GM12874 (cell line): ENCODE results near the gene IFNB1.

ENCODE experiments used
- CTCF ChIP-seq: IDR thresholded peaks from 2 replicates; pipeline ENCODE4 v1.5.1; 2011; ENCODE audit warnings: low read depth, mild to moderate bottlenecking, control low read depth, low read length, moderate library complexity; ENCODE audit not compliant: insufficient read depth

Gene IFNB1

GRCh38 chr9:21042466-21042865, 35.3 kb downstream of the IFNB1 start:
- no peak for TF ChIP-seq CTCF

GRCh38 chr9:21039302-21039701, 38.4 kb downstream of the IFNB1 start:
- no peak for TF ChIP-seq CTCF

DNA sequence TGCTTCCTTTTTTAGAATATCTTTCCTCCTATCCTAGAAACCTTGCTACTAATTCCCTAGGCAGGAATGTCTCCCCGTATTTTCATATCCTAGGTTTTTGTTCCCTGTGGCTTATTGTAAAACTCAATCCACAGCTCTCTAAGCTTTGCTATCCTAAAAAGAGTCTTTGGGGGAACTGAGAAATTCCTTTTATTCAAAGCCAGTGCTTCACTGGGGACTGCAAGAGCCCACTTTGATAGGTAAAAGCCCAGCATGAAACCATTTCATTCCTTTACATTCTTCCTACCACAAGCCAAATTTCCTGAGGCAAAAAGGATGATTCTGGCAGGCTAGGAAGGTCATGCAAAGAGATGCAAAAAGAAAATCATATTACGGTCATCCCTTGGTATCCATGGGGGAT, 40.5 kb downstream of the IFNB1 start:
- TF ChIP-seq CTCF: no peak

DNA sequence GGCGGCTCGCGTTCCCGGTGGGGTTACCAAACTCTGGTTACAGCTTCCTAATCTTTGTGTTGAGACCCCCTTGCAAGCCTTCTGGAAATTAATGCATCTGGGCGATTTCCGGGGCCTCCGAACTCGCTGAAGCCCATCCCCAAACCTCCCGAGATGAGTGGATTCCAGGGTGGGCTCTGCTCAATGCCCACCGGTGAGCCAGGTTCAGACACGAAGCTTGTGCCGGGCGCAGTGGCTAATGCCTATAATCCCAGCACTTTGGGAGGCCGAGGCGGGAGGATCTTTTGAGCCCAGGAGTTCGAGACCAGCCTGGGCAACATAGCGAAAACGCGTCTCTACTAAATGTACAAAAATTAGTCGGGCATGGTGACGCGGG, 45.9 kb downstream of the IFNB1 start:
- no peak for TF ChIP-seq CTCF

DNA sequence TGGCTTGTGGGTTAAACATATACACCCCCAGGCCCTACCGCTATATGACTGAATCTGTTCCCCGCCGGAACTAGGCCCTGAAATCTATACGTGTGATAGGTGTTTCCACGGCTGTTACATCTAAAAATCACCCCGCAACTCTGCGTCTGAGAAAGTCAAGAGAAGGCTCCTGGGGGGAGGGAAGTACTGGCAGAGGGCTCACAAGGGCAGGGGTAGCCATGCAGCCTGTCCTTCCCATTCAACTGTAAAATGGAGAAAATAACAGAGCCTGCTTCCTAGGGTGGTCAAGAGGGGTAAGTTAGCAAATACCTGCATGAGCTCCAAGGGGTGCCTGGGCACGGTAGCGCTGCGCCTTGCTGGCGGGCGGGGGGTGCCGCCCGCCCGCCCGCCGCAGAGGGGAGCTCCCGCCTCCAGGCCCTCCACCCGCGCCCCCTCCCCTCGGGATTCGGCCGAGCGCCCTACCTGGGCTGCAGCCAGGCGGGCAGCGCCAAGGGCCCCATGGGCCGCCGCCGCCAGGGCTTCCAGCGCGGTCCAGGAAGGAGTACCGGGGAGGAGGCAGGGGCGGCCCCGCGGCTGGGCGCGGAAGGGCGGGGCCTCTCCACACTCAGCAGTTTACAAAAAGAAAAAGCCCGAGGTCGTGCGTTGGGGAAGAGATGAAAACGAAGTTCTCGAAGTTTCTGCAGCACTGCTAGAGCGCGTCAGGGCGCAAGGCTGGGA, 46.5 kb downstream of the IFNB1 start, which contains the start of gene HACD4:
HACD4 (minus strand) TSS at position 550 of the 717 bp plus-strand sequence; CDS start at position 500, 50 bp downstream.
- no peak for TF ChIP-seq CTCF

DNA sequence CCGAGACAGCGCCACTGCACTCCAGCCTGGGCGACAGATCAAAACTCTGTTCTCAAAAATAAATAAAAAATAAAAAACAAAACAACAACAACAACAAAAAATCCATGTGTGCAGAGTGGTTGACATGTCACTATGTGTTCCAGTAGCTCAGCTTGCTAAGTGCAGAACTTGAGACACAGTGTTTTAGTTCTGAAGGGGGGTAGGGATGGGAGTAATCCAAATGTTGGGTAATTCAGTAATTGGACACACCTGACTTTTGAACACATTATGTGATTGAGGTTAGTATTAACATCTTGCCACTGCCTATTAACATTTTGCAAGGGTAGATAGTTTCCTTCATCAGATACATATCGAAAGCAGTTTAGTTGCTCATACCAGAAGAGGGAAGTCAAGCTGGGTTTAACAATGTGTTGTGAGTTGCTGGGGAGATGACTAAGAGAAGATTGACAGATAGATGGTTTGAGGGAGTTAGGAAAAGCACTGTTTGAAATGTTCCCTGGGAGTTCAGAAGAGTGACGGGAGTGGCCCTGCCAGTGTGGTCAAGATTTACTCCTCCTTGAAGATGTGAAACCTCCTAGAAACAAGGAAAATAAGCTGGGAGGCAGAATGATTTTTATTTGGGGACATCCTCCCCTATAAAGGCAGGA, 47.2 kb downstream of the IFNB1 start:
- no peak for TF ChIP-seq CTCF

GRCh38 chr9:21029661-21030060, 48.1 kb downstream of the IFNB1 start:
- TF ChIP-seq CTCF: no peak
